Right lobe of liver (tissue), 6 donors: Measurements from ENCODE around the gene TMEM97. TPM values are rescaled to one million over a fixed set of nuclear protein-coding genes. Genes with fewer than 3 reads are reported as not detected.

ENCODE experiments used
- ATAC-seq, 4 donors: fragments of 200-7000 bp; cut with Tn5 transposase; one replicate each; pipeline ENCODE4 v1.9.1; 2020; ENCODE audit warnings: mild to moderate bottlenecking in 4 of 4, moderate library complexity in 4 of 4
- DNase-seq, 3 donors: peaks; one replicate each; pipeline ENCODE4 v3.0.0-alpha.2; 2020
- H3K27ac ChIP-seq, 3 donors: fragments of 200-600 bp; one replicate each; pipeline ENCODE4 v1.8.0; 2022
- H3K27me3 ChIP-seq, 2 donors: fragments of 200-600 bp; one replicate each; pipeline ENCODE4 v1.8.0; 2022
- H3K36me3 ChIP-seq, 4 donors: fragments of 200-600 bp; sonication (generic) in 1 of 4; one replicate each; pipeline versions ENCODE4 v1.5.1 to v1.8.0; 2017 to 2022; ENCODE audit warnings: control low read depth in 1 of 4
- H3K4me1 ChIP-seq, 4 donors: fragments of 200-600 bp; sonication (generic) in 1 of 4; one replicate each; pipeline versions ENCODE4 v1.5.1 to v1.8.0; 2017 to 2022; ENCODE audit warnings: control low read depth in 1 of 4
- H3K4me3 ChIP-seq, 3 donors: fragments of 200-600 bp; one replicate each; pipeline ENCODE4 v1.8.0; 2022
- H3K9me3 ChIP-seq, 4 donors: fragments of 200-600 bp; sonication (generic) in 1 of 4; one replicate each; pipeline versions ENCODE4 v1.5.1 to v1.8.0; 2017 to 2022; ENCODE audit warnings: control low read depth in 1 of 4
- CTCF ChIP-seq, 4 donors: fragments of 200-600 bp in 3 of 4; fragments of 450-650 bp in 1 of 4; IDR thresholded peaks; one replicate each; pipeline versions ENCODE4 v1.5.1 to v1.8.0; 2016 to 2022; ENCODE audit warnings: antibody characterized with exemption in 4 of 4, mild to moderate bottlenecking in 2 of 4
- POLR2A ChIP-seq: fragments of 450-650 bp; IDR thresholded peaks from one replicate; pipeline ENCODE4 v1.6.1; 2017; ENCODE audit warnings: antibody characterized with exemption, mild to moderate bottlenecking
- WGBS: methylation state at CpG from one replicate; pipeline ENCODE4 v1.1.6; 2018; ENCODE audit warnings: low coverage, low lambda C conversion rate; ENCODE audit not compliant: insufficient coverage; ENCODE audit errors: missing lambda C conversion rate; 5-methylcytosine and 5-hydroxymethylcytosine counted together
- intact Hi-C, 2 donors: fragments of 100-400 bp; cut with DNase I; formaldehyde crosslinking; loops; one replicate each; pipeline versions ENCODE4 v1.11.2 to v1.14.1; 2022
- microRNA-seq, 2 donors: library from miRNA; unstranded; fragments of <30 nt; microRNA quantifications; one replicate each; pipeline ENCODE4, GENCODE V29; 2019 to 2020
- total RNA-seq, 6 experiments: library from RNA; depleted of rRNA in 2 of 6; stranded (reverse); fragments of >200 nt in 2 of 6; fragmentation: NEBNext Ultra II Directional in 3 of 6; extraction: Animal tissue kit (Norgen Biotek cat#: 25700) in 3 of 6; gene quantifications; one replicate each; pipeline versions ENCODE4 v1.1.0 to v1.2.4, GENCODE V29; 2016 to 2023
- donor health status: DM: no; HTN: yes; CAD: no.
- donor health status: DM: no; HTN: no; CAD: no.
- donor health status: DM: no; HTN: no; CAD: no.
- donor health status: DM: no; HTN: yes; CAD: no.
- donor health status: DM: no; HTN: yes; CAD: no.

Gene TMEM97
- total RNA-seq, 6 experiments from 2014 or later = 20.0 to 84.0 (median 44.2) TPM

- intact Hi-C loops = no loop called here
- peak within 1 kb of the TSS; percentile 14 to 92 (median 85) for H3K27ac ChIP-seq
- peak; percentile 64 to 86 (median 68) for ATAC-seq
- WGBS = 9% methylated on average over 58 of the region's 80 CpGs
- no peak for TF ChIP-seq CTCF (IDR thresholded peaks at IDR 0.05)
- TF ChIP-seq POLR2A = no peak
- peaks cover 0 to 27% (median 10%) of the 10 kb centered on the region in 4 donors for H3K36me3 ChIP-seq
- H3K27me3 ChIP-seq = no peaks in the 10 kb centered on the region
- H3K9me3 ChIP-seq = no peaks in the 10 kb centered on the region
- peak; percentile 94 to 95 (median 95) for DNase-seq
- H3K4me3 ChIP-seq = peak within 1 kb of the TSS; percentile 11 to 92 (median 47)
- H3K4me1 ChIP-seq = peaks cover 0 to 17% (median 2%) of the 10 kb centered on the region in 4 donors
Observed at GRCh38 chr17:28371245-28372202, 52.5 kb downstream of the TMEM97 start, which contains the start of gene SARM1. SARM1 (plus strand) TSS chr17:28371694; CDS start chr17:28372033, 339 bp downstream.

- Histone ChIP-seq H3K4me3 (peak overlapping the region; percentile 11 to 92 (median 47)), H3K27me3 (no peaks in the 10 kb centered on the region), H3K27ac (no peak overlapping the region), H3K9me3 (no peaks in the 10 kb centered on the region), H3K4me1 (peaks cover 0 to 8% (median 0%) of the 10 kb centered on the region in 4 donors), H3K36me3 (peaks cover 0 to 18% (median 7%) of the 10 kb centered on the region in 4 donors)
- no peak for TF ChIP-seq POLR2A
- no peak for TF ChIP-seq CTCF (IDR thresholded peaks at IDR 0.05)
- no peak for ATAC-seq
- 20% methylated on average over 3 of the region's 53 CpGs for WGBS
- intact Hi-C loops = no loop called here
- DNase-seq = no peak
Observed at GRCh38 chr17:28372203-28372944, 53.4 kb downstream of the TMEM97 start.

GRCh38 chr17:28372945-28373274 lies 53.9 kb downstream of the TMEM97 start:
- intact Hi-C loops = no loop called here
- 87% methylated on average over 3 of the region's 6 CpGs for WGBS
- ATAC-seq = no peak
- H3K4me1 ChIP-seq = peaks cover 0 to 6% (median 0%) of the 10 kb centered on the region in 4 donors
- peaks cover 0 to 13% (median 4%) of the 10 kb centered on the region in 4 donors for H3K36me3 ChIP-seq
- H3K27me3 ChIP-seq = no peaks in the 10 kb centered on the region
- H3K27ac ChIP-seq = no peak overlapping the region
- no peaks in the 10 kb centered on the region for H3K9me3 ChIP-seq
- H3K4me3 ChIP-seq = no peak overlapping the region
- TF ChIP-seq CTCF (IDR thresholded peaks at IDR 0.05) = no peak
- TF ChIP-seq POLR2A = no peak
- no peak for DNase-seq

Small RNA genes lying within 50 kb of the gene (microRNA-seq; reads per million reads assigned to microRNA genes)
- gene MIR4723 = 0 reads per million in 2 donors

Other genes starting within 250 kb of the TMEM97 start
- gene IFT20, start 16.3 kb downstream of the TMEM97 start, total RNA-seq = 10 to 100 TPM; 20.6 to 29.6 (median 26.1) TPM
- gene TNFAIP1, start 16.6 kb downstream of the TMEM97 start, total RNA-seq = 10 to 100 TPM; 32.3 to 87.6 (median 38.2) TPM
- 100 to 1,000 TPM in 5 of 6 experiments, 10 to 100 TPM in 1; 92.5 to 156 (median 130) TPM for gene POLDIP2, start 38.3 kb downstream of the TMEM97 start, total RNA-seq
- gene SEBOX, start 46.0 kb downstream of the TMEM97 start, total RNA-seq = not detected
- gene VTN, start 51.1 kb downstream of the TMEM97 start, total RNA-seq = 1,000 to 10,000 TPM; 2,747 to 3,771 (median 3,031) TPM
- gene SARM1, start 52.5 kb downstream of the TMEM97 start, total RNA-seq = 1 to 10 TPM; 2.8 to 5.1 (median 3.9) TPM
- gene SLC46A1, start 87.0 kb downstream of the TMEM97 start, total RNA-seq = 10 to 100 TPM; 22.1 to 44.6 (median 32.1) TPM
- gene SLC13A2, start 154.4 kb downstream of the TMEM97 start, total RNA-seq = under 1 TPM; 0.09 to 0.49 (median 0.24) TPM
- not detected for gene FOXN1, start 187.1 kb downstream of the TMEM97 start, total RNA-seq
- 10 to 100 TPM; 11.5 to 37.8 (median 13.1) TPM for gene UNC119, start 233.4 kb downstream of the TMEM97 start, total RNA-seq